ENCODE data around the gene FBP1. TPM values are rescaled to one million over a fixed set of nuclear protein-coding genes. Genes with fewer than 3 reads are reported as not detected.
"Not testable (repeated sequence)": the region's sequence is repeated elsewhere in the genome, so short reads cannot be mapped to it uniquely, and the experiment has no call there.

Gene FBP1
- total and polyA plus RNA-seq, 9 donors, result 0.51 to 10.4 (median 0.79) TPM

- not testable (repeated sequence) for H3K4me1 ChIP-seq (ENCODE audit: control insufficient read depth, insufficient read depth, low read length); H3K27me3 ChIP-seq (ENCODE audit: control insufficient read depth, insufficient read depth, low read length); H3K9me3 ChIP-seq (replicated peaks; ENCODE audit: control insufficient read depth, low read depth, low read length); H3K27ac ChIP-seq (ENCODE audit: low read length); H3K36me3 ChIP-seq (ENCODE audit: control insufficient read depth, insufficient read depth, low read length); H3K4me3 ChIP-seq (ENCODE audit: low read length); DNase-seq
- whole genome bisulfite sequencing (ENCODE audit: insufficient coverage), result no CpG with 5 or more reads among the region's 3 CpGs
Observed at GRCh38 chr9:94564279-94564678, 75.0 kb downstream of the FBP1 start.

GRCh38 chr9:94563548-94563947 is 75.8 kb downstream of the FBP1 start:
- no peak overlapping the region for H3K27ac ChIP-seq (ENCODE audit: low read length)
- H3K9me3 ChIP-seq (replicated peaks; ENCODE audit: control insufficient read depth, low read depth, low read length), result no peaks in the 10 kb centered on the region
- H3K4me3 ChIP-seq (ENCODE audit: low read length), result no peak overlapping the region
- no CpG with 5 or more reads among the region's 2 CpGs for WGBS (ENCODE audit: insufficient coverage)
- no peak for DNase-seq
- H3K36me3 ChIP-seq (ENCODE audit: control insufficient read depth, insufficient read depth, low read length), result no peaks in the 10 kb centered on the region
- no peaks in the 10 kb centered on the region for H3K4me1 ChIP-seq (ENCODE audit: control insufficient read depth, insufficient read depth, low read length)
- no peaks in the 10 kb centered on the region for H3K27me3 ChIP-seq (ENCODE audit: control insufficient read depth, insufficient read depth, low read length)

GRCh38 chr9:94560237-94560636 is 79.1 kb downstream of the FBP1 start:
- no peak overlapping the region for H3K27ac ChIP-seq (ENCODE audit: low read length)
- H3K36me3 ChIP-seq (ENCODE audit: control insufficient read depth, insufficient read depth, low read length), result no peaks in the 10 kb centered on the region
- H3K27me3 ChIP-seq (ENCODE audit: control insufficient read depth, insufficient read depth, low read length), result peaks cover 2% of the 10 kb centered on the region
- no peaks in the 10 kb centered on the region for H3K4me1 ChIP-seq (ENCODE audit: control insufficient read depth, insufficient read depth, low read length)
- H3K4me3 ChIP-seq (ENCODE audit: low read length), result no peak overlapping the region
- WGBS (ENCODE audit: insufficient coverage), result 70% methylated on average over 2 of the region's 6 CpGs
- no peaks in the 10 kb centered on the region for H3K9me3 ChIP-seq (replicated peaks; ENCODE audit: control insufficient read depth, low read depth, low read length)
- no peak for DNase-seq

- Histone ChIP-seq H3K27me3 (ENCODE audit: control insufficient read depth, insufficient read depth, low read length) (peaks cover 2% of the 10 kb centered on the region), H3K27ac (ENCODE audit: low read length) (no peak overlapping the region), H3K4me1 (ENCODE audit: control insufficient read depth, insufficient read depth, low read length) (no peaks in the 10 kb centered on the region), H3K36me3 (ENCODE audit: control insufficient read depth, insufficient read depth, low read length) (no peaks in the 10 kb centered on the region), H3K4me3 (ENCODE audit: low read length) (no peak overlapping the region), H3K9me3 (replicated peaks; ENCODE audit: control insufficient read depth, low read depth, low read length) (no peaks in the 10 kb centered on the region)
- no CpG with 5 or more reads among the region's 4 CpGs for WGBS (ENCODE audit: insufficient coverage)
- no peak for DNase-seq
Observed at GRCh38 chr9:94557376-94557775, 81.9 kb downstream of the FBP1 start.

GRCh38 chr9:94554439-94555331 is 84.6 kb downstream of the FBP1 start, which contains the start of gene PCAT7:
Gene PCAT7 (plus strand): TSS chr9:94555083.
- no peaks in the 10 kb centered on the region for H3K36me3 ChIP-seq (ENCODE audit: control insufficient read depth, insufficient read depth, low read length)
- H3K9me3 ChIP-seq (replicated peaks; ENCODE audit: control insufficient read depth, low read depth, low read length), result no peaks in the 10 kb centered on the region
- H3K27ac ChIP-seq (ENCODE audit: low read length), result no peak within 1 kb of the TSS
- peaks cover 2% of the 10 kb centered on the region for H3K27me3 ChIP-seq (ENCODE audit: control insufficient read depth, insufficient read depth, low read length)
- H3K4me1 ChIP-seq (ENCODE audit: control insufficient read depth, insufficient read depth, low read length), result no peaks in the 10 kb centered on the region
- DNase-seq, result peak; percentile 20
- WGBS (ENCODE audit: insufficient coverage), result 81% methylated on average over 28 of the region's 40 CpGs
- no peak within 1 kb of the TSS for H3K4me3 ChIP-seq (ENCODE audit: low read length)

GRCh38 chr9:94554078-94554438 is 85.3 kb downstream of the FBP1 start:
- H3K36me3 ChIP-seq (ENCODE audit: control insufficient read depth, insufficient read depth, low read length), result no peaks in the 10 kb centered on the region
- H3K27me3 ChIP-seq (ENCODE audit: control insufficient read depth, insufficient read depth, low read length), result peaks cover 2% of the 10 kb centered on the region
- DNase-seq, result no peak
- H3K4me1 ChIP-seq (ENCODE audit: control insufficient read depth, insufficient read depth, low read length), result no peaks in the 10 kb centered on the region
- no peaks in the 10 kb centered on the region for H3K9me3 ChIP-seq (replicated peaks; ENCODE audit: control insufficient read depth, low read depth, low read length)
- H3K27ac ChIP-seq (ENCODE audit: low read length), result no peak overlapping the region
- 83% methylated on average over 12 of the region's 16 CpGs for WGBS (ENCODE audit: insufficient coverage)
- no peak overlapping the region for H3K4me3 ChIP-seq (ENCODE audit: low read length)

Other genes with a start within 250 kb of the FBP1 start
- gene PCAT7, start 84.4 kb downstream of the FBP1 start, total RNA-seq, result 0.13 TPM
- 10 to 100 TPM in 2 of 8 donors, 1 to 10 TPM in 6; 1.8 to 12.0 (median 5.3) TPM for gene PCAT7, start 84.4 kb downstream of the FBP1 start, polyA plus RNA-seq (ENCODE audit: insufficient read depth in 1 of 8, insufficient read length in 8 of 8, low replicate concordance in 1 of 8)
- gene FBP2, start 45.7 kb downstream of the FBP1 start, total RNA-seq, result 105 TPM
- gene FBP2, start 45.7 kb downstream of the FBP1 start, polyA plus RNA-seq (ENCODE audit: insufficient read depth in 1 of 8, insufficient read length in 8 of 8, low replicate concordance in 1 of 8), result 100 to 1,000 TPM in 1 of 8 donors, 10 to 100 TPM in 7; 35.3 to 103 (median 74.1) TPM
- gene AOPEP, start 87.2 kb upstream of the FBP1 start, total RNA-seq, result 52.3 TPM
- gene AOPEP, start 87.2 kb upstream of the FBP1 start, polyA plus RNA-seq (ENCODE audit: insufficient read depth in 1 of 8, insufficient read length in 8 of 8, low replicate concordance in 1 of 8), result 10 to 100 TPM; 35.0 to 48.9 (median 41.5) TPM

All from muscle of leg (tissue), 11 donors.